Renal pelvis (tissue), 4 donors: ENCODE results near the gene SUMO1. TPM values are rescaled to one million over a fixed set of nuclear protein-coding genes. Genes with fewer than 3 reads are reported as not detected.

Experiments used
- DNase-seq: peaks from one replicate; pipeline ENCODE4 v3.0.0-alpha.2; 2013
- polyA plus RNA-seq, 3 donors: library from polyadenylated mRNA; unstranded; fragments of 120-200 nt; gene quantifications; one replicate each; pipeline ENCODE4 v1.2.1, GENCODE V29; 2013; ENCODE audit not compliant: insufficient read length in 3 of 3

Gene SUMO1
- polyA plus RNA-seq, 3 donors = 171 to 192 (median 180) TPM

GRCh38 chr2:202215179-202215578 lies 23.2 kb downstream of the SUMO1 start:
- DNase-seq = no peak

- no peak for DNase-seq
Measured at GRCh38 chr2:202208526-202208925, 29.9 kb downstream of the SUMO1 start.

- DNase-seq = no peak
Measured at GRCh38 chr2:202204855-202205254, 33.5 kb downstream of the SUMO1 start.

- no peak for DNase-seq
Measured at GRCh38 chr2:202203348-202203747, 35.0 kb downstream of the SUMO1 start.

- DNase-seq = no peak
Measured at GRCh38 chr2:202201220-202202160, 36.9 kb downstream of the SUMO1 start.

- DNase-seq = no peak
Measured at GRCh38 chr2:202196727-202197126, 41.7 kb downstream of the SUMO1 start.

GRCh38 chr2:202194418-202194817 lies 44.0 kb downstream of the SUMO1 start:
- DNase-seq = no peak

GRCh38 chr2:202193881-202194353 lies 44.5 kb downstream of the SUMO1 start:
- DNase-seq = no peak

- DNase-seq = no peak
Measured at GRCh38 chr2:202193305-202193704, 45.1 kb downstream of the SUMO1 start.

GRCh38 chr2:202187570-202187969 lies 50.8 kb downstream of the SUMO1 start:
- no peak for DNase-seq

GRCh38 chr2:202186641-202187202 lies 51.7 kb downstream of the SUMO1 start:
- no peak for DNase-seq

GRCh38 chr2:202185156-202185555 lies 53.2 kb downstream of the SUMO1 start:
- no peak for DNase-seq

- no peak for DNase-seq
Measured at GRCh38 chr2:202184557-202184956, 53.8 kb downstream of the SUMO1 start.

- DNase-seq = peak; percentile 69
Measured at GRCh38 chr2:202178346-202178958, 59.9 kb downstream of the SUMO1 start.

GRCh38 chr2:202172439-202173211 lies 65.8 kb downstream of the SUMO1 start:
- no peak for DNase-seq

GRCh38 chr2:202171241-202171825 lies 67.1 kb downstream of the SUMO1 start:
- DNase-seq = no peak

- DNase-seq = no peak
Measured at GRCh38 chr2:202169832-202170424, 68.5 kb downstream of the SUMO1 start.

GRCh38 chr2:202169131-202169530 lies 69.3 kb downstream of the SUMO1 start:
- DNase-seq = no peak

GRCh38 chr2:202165945-202166344 lies 72.5 kb downstream of the SUMO1 start:
- DNase-seq = no peak

- no peak for DNase-seq
Measured at GRCh38 chr2:202165208-202165607, 73.2 kb downstream of the SUMO1 start.

- no peak for DNase-seq
Measured at GRCh38 chr2:202164411-202164810, 74.0 kb downstream of the SUMO1 start.
